Smooth muscle cell (in vitro differentiated cells): ENCODE measurements around the gene CUEDC1. TPM values are rescaled to one million over a fixed set of nuclear protein-coding genes. Genes with fewer than 3 reads are reported as not detected.
"Not testable (repeated sequence)": the region's sequence is repeated elsewhere in the genome, so short reads cannot be mapped to it uniquely, and the experiment has no call there.

Experiments used
- DNase-seq: peaks from one replicate; lab custom pipeline; 2025; ENCODE audit not compliant: unreplicated experiment; lab: John Stamatoyannopoulos, UW
- H2AFZ ChIP-seq: fragments of 200-600 bp; sonication (generic); 2 replicates; pipeline ENCODE4 v1.6.0; 2016; ENCODE audit warnings: antibody characterized with exemption, low read depth, mild to moderate bottlenecking
- H3F3A ChIP-seq: fragments of 200-600 bp; sonication (generic); 2 replicates; pipeline ENCODE4 v1.6.0; 2017; ENCODE audit warnings: antibody characterized with exemption, low read depth
- H3K27ac ChIP-seq: fragments of 200-600 bp; sonication (generic); 2 replicates; pipeline ENCODE4 v1.5.1; 2016; ENCODE audit warnings: low read depth, mild to moderate bottlenecking
- H3K27me3 ChIP-seq: fragments of 200-600 bp; sonication (generic); 2 replicates; pipeline ENCODE4 v1.6.1; 2016; ENCODE audit warnings: low read depth, mild to moderate bottlenecking
- H3K36me3 ChIP-seq: fragments of 200-600 bp; sonication (generic); 2 replicates; pipeline ENCODE4 v1.5.1; 2016; ENCODE audit warnings: low read depth
- H3K4me1 ChIP-seq: fragments of 200-600 bp; sonication (generic); 2 replicates; pipeline ENCODE4 v1.5.1; 2016; ENCODE audit warnings: low read depth
- H3K4me2 ChIP-seq: fragments of 200-600 bp; sonication (generic); 2 replicates; pipeline ENCODE4 v1.6.0; 2016; ENCODE audit warnings: mild to moderate bottlenecking
- H3K4me3 ChIP-seq: fragments of 200-600 bp; sonication (generic); 2 replicates; pipeline ENCODE4 v1.5.1; 2016; ENCODE audit warnings: mild to moderate bottlenecking
- H3K79me2 ChIP-seq: fragments of 200-600 bp; sonication (generic); 2 replicates; pipeline ENCODE4 v1.6.0; 2016; ENCODE audit warnings: low read depth, mild to moderate bottlenecking
- H3K9ac ChIP-seq: fragments of 200-600 bp; sonication (generic); 2 replicates; pipeline ENCODE4 v1.6.0; 2016; ENCODE audit warnings: low read depth
- H3K9me3 ChIP-seq: fragments of 200-600 bp; sonication (generic); replicated peaks from 2 replicates; pipeline ENCODE4 v1.5.1; 2016; ENCODE audit warnings: low read depth
- H4K20me1 ChIP-seq: fragments of 200-600 bp; sonication (generic); 2 replicates; pipeline ENCODE4 v1.6.0; 2016; ENCODE audit warnings: low read depth
- CTCF ChIP-seq: fragments of 200-600 bp; sonication (generic); IDR thresholded peaks from 2 replicates; pipeline ENCODE4 v1.5.1; 2017; ENCODE audit warnings: borderline replicate concordance, mild to moderate bottlenecking, antibody characterized with exemption; ENCODE audit not compliant: insufficient read depth, poor library complexity, severe bottlenecking
- WGBS: methylation state at CpG from one replicate; pipeline ENCODE4 v1.1.7; 2016; ENCODE audit warnings: low lambda C conversion rate; 5-methylcytosine and 5-hydroxymethylcytosine counted together
- polyA plus RNA-seq: library from polyadenylated mRNA; unstranded; fragments of >200 nt; fragmentation: Nextera tagmentation; extraction: Ambion mirVana; gene quantifications from 2 replicates; pipeline ENCODE4 v1.2.1, GENCODE V29; 2016
- total RNA-seq: library from RNA; depleted of rRNA; stranded (reverse); fragments of >200 nt; gene quantifications from 2 replicates; pipeline ENCODE4 v1.2.3, GENCODE V29; 2014

Gene CUEDC1
- total and polyA plus RNA-seq, 2 experiments from 2014 or later = 11.1 to 11.7 TPM

- 90% methylated on average over 8 of the region's 8 CpGs for WGBS
- no peak for DNase-seq
- TF ChIP-seq CTCF = no peak
Observed at GRCh38 chr17:57962279-57963148, 7.3 kb upstream of the CUEDC1 start.

GRCh38 chr17:57959929-57960328 is 4.7 kb upstream of the CUEDC1 start:
- peaks cover 13% of the 10 kb centered on the region for H3K4me1 ChIP-seq
- no peak overlapping the region for H3K4me3 ChIP-seq
- H3K4me2 ChIP-seq = no peak overlapping the region
- 91% methylated on average over 6 of the region's 6 CpGs for WGBS
- H3K9ac ChIP-seq = no peak overlapping the region
- H3F3A ChIP-seq = peaks cover 14% of the 10 kb centered on the region
- H4K20me1 ChIP-seq = no peaks in the 10 kb centered on the region
- no peaks in the 10 kb centered on the region for H3K36me3 ChIP-seq
- no peak overlapping the region for H2AFZ ChIP-seq
- TF ChIP-seq CTCF = no peak
- DNase-seq = no peak
- no peak overlapping the region for H3K27ac ChIP-seq
- no peaks in the 10 kb centered on the region for H3K27me3 ChIP-seq
- H3K79me2 ChIP-seq = no peaks in the 10 kb centered on the region
- H3K9me3 ChIP-seq = no peaks in the 10 kb centered on the region

More at GRCh38 chr17:57962279-57963148, 7.3 kb upstream of the CUEDC1 start:
- H2AFZ ChIP-seq = no peak overlapping the region
- H3K27ac ChIP-seq = no peak overlapping the region
- no peak overlapping the region for H3K9ac ChIP-seq
- no peak overlapping the region for H3K4me3 ChIP-seq
- H3K27me3 ChIP-seq = no peaks in the 10 kb centered on the region
- no peaks in the 10 kb centered on the region for H3K4me1 ChIP-seq
- H3K4me2 ChIP-seq = no peak overlapping the region
- no peaks in the 10 kb centered on the region for H3K36me3 ChIP-seq
- H4K20me1 ChIP-seq = no peaks in the 10 kb centered on the region
- no peaks in the 10 kb centered on the region for H3K79me2 ChIP-seq
- no peaks in the 10 kb centered on the region for H3K9me3 ChIP-seq
- H3F3A ChIP-seq = no peaks in the 10 kb centered on the region

- not testable (repeated sequence) for H3K9ac ChIP-seq, DNase-seq, H3K79me2 ChIP-seq, H3K4me2 ChIP-seq, H3K9me3 ChIP-seq, H2AFZ ChIP-seq, H3K36me3 ChIP-seq, H4K20me1 ChIP-seq, H3K27ac ChIP-seq, H3K4me3 ChIP-seq, H3K27me3 ChIP-seq
- Histone ChIP-seq H3K4me1 (peaks cover 13% of the 10 kb centered on the region), H3F3A (peaks cover 26% of the 10 kb centered on the region)
- 97% methylated on average over 15 of the region's 15 CpGs for WGBS
Observed at GRCh38 chr17:57958391-57958790, 3.2 kb upstream of the CUEDC1 start.

- no peaks in the 10 kb centered on the region for H3K27me3 ChIP-seq
- no peak overlapping the region for H3K9ac ChIP-seq
- H3K27ac ChIP-seq = no peak overlapping the region
- H4K20me1 ChIP-seq = peaks cover 9% of the 10 kb centered on the region
- no peak overlapping the region for H3K4me3 ChIP-seq
- TF ChIP-seq CTCF = no peak
- DNase-seq = no peak
- 95% methylated on average over 3 of the region's 3 CpGs for WGBS
- peaks cover 14% of the 10 kb centered on the region for H3K4me1 ChIP-seq
- H3F3A ChIP-seq = peaks cover 27% of the 10 kb centered on the region
- H3K4me2 ChIP-seq = no peak overlapping the region
- H3K36me3 ChIP-seq = no peaks in the 10 kb centered on the region
- H3K79me2 ChIP-seq = peaks cover 7% of the 10 kb centered on the region
- no peaks in the 10 kb centered on the region for H3K9me3 ChIP-seq
- no peak overlapping the region for H2AFZ ChIP-seq
Observed at GRCh38 chr17:57957886-57958285, 2.7 kb upstream of the CUEDC1 start.
